ENCODE measurements around the gene PGF.
"Not testable (repeated sequence)": the region's sequence is repeated elsewhere in the genome, so short reads cannot be mapped to it uniquely, and the experiment has no call there.

The PGF gene

DNA sequence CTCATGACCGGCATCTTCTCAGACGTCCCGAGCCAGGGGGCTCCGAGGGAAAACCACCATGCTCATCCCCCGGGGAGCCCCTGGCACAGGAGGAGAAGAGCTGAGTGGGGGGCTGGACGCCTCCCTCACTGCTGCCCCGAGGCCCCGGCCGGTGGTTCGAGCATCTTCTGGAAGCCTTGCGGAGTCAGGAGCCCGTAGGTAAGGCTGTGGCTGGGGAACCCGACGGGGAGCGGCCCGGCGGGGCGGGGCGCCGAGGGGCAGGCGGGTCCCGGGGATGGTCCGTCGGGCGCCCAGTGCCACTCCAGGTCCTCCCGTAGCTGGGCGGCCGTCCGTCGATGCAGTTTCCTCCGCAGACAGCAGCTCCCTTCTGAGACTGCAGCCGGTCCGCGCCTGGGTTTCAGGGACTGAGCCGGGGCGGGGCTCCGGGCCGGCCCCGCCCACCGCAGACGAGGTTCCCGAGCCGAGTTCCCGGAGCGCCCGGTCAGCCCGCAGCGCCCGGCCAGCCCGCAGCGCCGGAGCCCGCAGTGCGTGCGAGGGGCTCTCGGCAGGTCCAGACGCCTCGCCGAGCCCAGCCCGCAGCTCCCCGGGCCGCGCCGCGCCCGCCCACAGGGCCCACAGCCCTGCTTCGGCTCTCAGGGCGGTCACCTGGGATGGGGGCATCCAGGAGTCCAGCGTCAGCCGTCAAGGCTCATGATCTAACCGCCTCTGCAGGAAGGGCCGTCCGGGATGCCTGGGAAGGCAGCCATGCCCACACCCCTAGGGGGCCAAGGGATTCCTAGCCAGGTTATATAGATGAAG, at the start of gene PGF:
Gene PGF, minus strand, starts transcription at position 369 of the 798 bp plus-strand sequence. Its CDS starts 355 bp downstream, at position 14.
- DNase-seq = peak; percentile 19

DNA sequence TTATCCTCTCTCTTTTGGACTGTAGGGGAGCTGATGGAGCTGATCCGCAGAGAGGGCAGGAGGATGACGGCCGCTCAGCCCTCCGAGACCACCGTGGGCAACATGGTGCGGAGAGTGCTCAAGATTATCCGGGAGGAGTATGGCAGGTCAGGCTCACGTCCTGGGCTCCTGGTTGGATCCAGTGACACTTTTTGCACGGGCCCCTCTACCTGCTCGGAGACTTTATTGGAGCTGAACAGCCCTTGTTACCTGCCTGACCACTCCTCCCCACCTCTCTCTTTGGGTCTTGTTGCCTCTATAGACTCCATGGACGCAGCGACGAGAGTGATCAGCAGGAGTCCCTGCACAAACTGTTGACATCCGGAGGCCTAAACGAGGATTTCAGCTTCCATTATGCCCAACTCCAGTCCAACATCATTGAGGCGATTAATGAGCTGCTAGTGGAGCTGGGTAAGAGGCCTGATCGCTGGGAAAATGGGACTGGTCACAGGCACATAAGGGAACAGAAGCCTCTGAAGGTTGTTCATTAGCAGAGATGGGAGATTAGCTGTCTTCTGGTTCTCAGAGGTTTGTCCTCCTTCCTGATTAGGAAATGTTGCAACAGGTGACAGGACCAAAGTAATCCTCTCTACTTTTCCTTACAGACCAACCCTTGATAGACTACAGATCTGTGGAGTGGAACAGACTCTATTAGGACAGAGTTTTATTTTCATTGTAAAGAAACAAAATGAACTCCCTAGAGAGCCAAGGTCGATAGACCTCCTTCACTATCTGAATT, 48.0 kb upstream of the PGF start:
- DNase-seq = no peak

DNA sequence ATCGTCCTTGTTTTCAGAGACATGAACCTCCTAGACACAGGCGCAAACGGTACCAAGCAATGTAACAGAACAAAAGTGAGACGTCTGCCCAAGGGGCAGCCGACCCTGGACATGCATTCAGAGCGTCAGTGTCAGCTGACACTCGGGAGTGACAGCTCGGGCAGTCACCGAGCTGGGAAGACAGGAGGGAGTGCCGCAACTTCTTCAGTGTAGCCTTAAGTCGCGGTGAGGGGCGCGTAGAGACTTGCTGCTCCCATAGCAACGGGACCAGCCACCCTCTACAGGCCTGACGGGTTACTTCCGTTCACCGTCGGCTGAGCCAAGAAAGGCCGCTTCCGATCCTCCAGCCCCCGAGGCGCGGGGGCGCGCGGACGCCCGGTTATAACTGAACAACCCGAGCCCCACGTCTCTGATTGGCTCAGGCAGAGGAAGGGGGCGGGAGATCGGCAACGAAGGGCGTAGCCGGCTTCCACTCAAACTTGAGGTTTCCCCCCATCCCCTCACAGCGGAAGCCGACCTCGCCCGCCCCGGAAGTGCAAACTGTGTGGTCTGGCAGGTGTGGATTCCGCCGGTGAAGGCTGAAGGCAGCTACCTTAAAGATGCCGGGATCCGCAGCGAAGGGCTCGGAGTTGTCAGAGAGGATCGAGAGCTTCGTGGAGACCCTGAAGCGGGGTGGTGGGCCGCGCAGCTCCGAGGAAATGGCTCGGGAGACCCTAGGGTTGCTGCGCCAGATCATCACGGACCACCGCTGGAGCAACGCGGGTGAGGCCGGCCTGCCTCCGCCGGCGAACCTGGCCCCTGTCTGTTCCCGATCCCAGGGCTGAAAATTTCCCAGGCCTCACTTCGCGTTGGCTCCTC, 47.2 kb upstream of the PGF start, which contains the start of gene EIF2B2:
Gene EIF2B2, plus strand, starts transcription at position 530 of the 858 bp plus-strand sequence. Its CDS starts 70 bp downstream, at position 600.
- DNase-seq = peak; percentile 99

DNA sequence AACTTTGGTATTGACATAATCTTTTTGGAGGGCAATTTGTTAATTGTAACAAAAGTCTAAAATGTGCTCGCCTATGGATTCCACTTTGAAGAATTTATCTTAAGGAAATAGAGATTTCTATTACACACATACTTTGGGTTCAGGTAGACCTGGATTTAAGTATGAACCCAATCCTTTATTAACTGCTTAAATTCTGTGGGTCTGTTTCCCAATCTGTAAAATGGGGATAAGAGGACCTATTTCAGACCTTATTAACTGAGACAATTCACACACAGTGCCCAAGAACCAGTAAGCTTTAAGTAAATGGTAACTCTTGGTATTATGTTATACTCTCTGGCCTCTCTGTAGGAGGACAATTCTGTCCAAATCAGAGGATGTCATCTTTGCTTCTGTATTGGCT, 46.5 kb upstream of the PGF start:
- DNase-seq = no peak

DNA sequence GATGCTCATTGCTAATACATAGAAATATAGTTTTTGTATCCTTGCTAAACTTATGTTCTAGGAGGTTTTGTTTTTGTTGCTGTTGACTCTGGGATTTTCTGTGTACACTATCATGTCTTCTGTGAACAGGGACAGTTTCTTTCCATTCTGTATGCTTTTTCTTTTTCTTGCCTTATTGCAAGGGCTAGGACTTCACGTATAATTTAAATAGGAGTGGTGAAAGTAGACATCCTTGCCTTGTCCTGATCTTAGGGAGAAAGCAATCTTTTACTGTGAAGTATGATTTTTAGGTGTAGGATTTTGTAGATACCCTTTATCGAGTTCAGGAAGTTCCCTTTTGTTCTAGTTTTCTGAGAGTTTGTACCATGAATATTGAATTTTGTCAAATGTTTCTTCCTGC, 45.9 kb upstream of the PGF start:
- no peak for DNase-seq

DNA sequence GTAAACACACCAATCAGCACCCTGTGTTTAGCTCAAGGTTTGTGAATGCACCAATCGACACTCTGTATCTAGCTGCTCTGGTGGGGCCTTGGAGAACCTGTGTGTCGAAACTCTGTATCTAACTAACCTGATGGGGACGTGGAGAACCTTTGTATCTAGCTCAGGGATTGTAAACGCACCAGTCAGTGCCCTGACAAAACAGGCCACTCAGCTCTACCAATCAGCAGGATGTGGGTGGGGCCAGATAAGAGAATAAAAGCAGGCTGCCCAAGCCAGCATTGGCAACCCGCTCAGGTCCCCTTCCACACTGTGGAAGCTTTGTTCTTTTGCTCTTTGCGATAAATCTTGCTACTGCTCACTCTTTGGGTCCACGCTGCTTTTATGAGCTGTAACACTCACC, 40.4 kb upstream of the PGF start:
- not testable (repeated sequence) for DNase-seq

DNA sequence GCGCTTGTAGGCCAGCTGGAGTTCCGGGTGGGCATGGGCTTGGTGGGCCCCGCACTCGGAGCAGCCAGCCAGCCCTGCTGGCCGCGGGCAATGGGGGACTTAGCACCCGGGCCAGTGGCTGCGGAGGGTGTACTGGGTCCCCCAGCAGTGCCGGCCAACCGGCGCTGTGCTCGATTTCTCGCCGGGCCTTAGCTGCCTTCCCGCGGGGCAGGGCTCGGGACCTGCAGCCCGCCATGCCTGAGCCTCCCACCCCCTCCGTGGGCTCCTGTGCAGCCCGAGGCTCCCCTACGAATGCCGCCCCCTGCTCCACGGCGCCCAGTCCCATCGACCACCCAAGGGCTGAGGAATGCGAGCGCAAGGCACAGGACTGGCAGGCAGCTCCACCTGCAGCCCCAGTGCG, 38.8 kb upstream of the PGF start:
- not testable (repeated sequence) for DNase-seq

DNA sequence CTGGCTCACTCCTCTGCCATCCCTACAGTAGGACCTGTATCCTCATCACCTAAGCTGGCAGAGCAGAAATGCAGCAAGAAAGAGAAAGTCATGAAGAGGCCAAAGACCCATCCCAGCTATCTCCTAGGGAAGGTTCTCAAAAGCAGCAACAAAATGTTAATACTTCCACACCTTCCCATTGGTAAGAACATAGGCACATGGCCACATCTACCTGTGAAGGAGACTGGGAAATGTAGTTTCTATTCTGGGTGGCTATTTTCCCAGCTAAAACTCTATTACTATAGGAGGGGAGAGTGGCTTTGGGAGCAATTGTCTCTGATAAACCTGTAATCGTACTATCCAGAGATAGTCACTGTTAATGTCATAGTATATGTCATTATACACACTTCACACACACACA, 33.6 kb upstream of the PGF start:
- no peak for DNase-seq

DNA sequence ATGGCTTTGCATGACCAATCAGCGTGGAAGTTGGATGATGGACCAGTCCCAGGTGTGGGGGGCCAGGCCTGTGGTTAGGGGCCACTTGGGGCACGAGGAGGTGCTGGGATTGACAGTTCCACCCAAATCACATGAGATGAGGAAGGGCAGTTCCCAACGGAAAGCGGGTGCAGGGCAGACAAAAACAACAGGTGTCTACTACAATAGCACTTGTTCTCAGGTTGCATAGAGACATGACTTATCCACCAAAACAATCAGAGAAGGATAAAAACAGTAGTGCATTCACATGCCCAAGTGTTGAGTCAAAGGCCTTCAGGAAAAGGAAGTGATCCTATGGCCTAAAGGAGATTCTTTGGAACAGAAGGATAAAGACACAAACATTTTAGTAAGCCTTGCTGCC, 32.7 kb upstream of the PGF start:
- DNase-seq = no peak

DNA sequence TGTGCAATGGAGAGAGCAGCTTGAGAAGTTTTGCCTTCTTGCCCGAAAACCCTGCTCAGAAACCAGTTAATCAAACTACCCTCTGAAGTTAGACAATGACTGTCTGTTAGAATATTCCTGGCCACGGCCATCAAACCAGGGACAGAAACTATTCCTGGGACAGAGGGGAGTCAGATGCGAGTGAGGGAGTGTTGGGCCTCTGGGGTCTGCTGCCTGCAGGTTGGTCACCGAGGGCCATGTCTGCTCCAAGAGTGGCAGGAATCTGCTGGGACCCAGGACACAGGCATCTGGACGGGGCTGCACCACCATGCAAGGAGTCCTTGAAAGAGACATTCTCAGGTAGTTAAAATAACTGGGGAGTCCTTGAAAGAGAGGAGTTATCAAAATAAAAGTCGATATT, 30.4 kb upstream of the PGF start:
- no peak for DNase-seq

DNA sequence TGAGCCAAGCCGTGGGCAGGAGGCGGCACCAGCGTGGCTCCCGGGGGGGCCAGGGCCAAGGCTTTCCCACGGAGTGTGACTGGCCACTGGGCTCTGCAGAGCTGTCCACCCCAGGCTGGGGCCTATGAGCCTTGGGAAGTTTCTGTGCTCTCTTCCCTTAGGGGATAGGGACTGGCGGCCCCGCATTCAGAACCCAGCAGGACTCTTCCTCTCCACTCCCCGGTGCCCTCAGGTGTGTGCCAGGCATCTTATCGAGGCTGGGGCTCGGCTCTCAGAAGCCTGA, 29.6 kb upstream of the PGF start:
- DNase-seq = no peak

DNA sequence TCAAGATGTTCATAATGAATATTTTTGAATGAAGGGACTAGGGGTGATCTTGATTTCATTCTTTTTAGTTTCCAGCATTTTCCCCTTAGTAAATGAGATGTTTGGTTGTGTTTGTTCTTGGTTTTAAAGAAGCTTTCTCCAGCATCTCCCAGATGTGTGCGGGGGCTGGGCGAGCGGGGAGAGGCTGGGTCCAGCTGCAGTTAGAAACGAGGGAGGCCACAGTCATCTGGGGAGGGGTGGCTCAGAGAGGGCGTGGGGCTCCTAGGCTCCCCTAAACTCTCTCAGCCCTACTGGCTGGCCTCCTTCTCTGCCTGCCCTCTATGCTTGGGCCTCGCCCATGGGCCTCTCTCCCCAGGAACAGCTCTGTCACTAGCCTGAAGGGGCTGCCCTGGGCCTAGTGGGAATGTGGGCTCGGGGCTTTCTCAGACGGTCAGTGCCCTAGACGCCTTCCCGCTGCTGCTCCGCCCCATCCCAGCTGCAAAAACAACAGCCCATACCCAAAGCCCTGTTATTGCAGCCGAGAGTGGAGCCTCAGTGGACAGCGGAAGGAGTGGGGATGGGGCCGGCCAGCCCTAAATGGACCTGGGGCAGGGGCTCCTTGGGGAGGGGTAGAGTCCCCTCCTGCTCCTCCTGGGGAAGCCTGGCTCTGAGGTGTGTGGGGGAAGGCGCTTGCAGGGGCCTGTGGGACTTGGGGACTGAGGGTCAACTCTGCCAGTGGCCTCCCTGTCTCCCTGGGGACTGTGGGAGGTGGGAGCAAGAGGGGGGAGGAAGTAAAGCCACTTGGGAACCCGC, 29.0 kb upstream of the PGF start:
- DNase-seq = no peak

DNA sequence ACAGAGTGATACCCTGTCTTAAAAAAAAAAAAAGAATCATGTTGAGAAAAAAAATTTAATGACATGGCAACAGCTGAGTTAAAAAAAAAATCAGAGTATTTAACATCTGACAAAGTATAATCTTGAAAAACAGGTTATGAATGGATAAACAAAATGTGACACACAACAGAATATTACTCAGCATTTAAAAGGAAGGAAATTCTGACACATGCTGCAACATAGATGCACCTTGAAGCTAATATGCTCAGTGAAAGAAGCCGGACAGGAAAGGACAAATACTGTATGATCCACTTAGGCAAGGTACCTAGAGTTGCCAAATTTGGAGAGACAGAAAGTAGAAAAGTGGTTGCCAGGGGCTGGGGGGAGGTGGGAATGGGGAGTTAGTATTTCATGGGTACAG, 27.9 kb upstream of the PGF start:
- no peak for DNase-seq

DNA sequence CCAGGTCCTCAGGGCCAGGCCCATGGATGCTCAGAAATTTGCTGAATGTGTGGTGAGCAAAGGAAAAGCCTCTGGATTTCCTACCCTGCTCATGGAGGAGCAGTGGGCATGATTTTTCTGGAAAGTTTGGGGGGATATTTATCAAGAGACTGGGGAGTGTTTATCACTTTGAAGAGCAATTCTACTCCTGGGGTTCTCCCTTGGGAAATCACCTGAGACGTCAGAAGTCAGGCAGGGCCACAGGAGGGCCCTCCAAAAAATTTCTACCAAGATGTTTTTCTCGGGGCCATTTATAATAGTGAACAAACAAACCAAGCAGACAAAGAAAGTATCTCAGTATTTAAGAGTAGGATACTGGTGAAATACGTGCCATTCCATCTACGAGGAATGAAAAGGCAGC, 27.3 kb upstream of the PGF start:
- DNase-seq = no peak

DNA sequence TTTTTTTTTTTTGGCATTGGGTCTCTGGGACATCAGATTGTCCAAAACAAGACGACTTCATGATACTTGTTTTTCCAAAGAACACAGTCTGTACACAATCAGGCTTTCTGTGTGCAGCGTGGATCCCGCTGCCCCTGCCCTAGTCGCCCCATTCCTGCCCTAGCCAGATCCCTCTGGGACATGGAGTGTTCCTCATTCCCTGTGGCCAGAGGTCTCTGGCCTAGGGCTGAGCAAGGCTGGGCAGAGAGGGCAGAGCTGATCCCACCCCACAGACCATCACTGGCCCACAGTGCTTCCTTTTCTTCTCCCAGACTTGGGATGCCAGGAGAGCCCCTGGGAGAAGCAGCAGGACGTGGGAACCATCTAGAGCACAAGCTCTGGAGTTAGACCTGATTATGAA, 26.4 kb upstream of the PGF start:
- DNase-seq = no peak

DNA sequence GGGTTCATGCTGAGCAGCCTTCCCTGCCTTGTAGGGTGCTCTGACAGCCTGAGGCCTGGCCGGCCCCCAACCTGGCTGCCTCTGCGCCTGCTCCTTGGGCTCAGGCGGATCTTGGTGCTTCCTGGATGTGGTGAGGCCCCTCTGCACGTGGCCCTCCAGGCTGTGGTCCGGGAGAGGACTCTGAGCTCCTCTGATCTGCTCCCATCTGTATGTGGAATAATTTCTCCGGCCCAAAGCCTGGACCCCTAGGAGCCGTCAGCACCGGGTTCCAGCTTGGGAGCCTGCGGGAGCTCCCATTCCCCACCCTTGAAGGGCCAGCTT, 26.0 kb upstream of the PGF start:
- no peak for DNase-seq

DNA sequence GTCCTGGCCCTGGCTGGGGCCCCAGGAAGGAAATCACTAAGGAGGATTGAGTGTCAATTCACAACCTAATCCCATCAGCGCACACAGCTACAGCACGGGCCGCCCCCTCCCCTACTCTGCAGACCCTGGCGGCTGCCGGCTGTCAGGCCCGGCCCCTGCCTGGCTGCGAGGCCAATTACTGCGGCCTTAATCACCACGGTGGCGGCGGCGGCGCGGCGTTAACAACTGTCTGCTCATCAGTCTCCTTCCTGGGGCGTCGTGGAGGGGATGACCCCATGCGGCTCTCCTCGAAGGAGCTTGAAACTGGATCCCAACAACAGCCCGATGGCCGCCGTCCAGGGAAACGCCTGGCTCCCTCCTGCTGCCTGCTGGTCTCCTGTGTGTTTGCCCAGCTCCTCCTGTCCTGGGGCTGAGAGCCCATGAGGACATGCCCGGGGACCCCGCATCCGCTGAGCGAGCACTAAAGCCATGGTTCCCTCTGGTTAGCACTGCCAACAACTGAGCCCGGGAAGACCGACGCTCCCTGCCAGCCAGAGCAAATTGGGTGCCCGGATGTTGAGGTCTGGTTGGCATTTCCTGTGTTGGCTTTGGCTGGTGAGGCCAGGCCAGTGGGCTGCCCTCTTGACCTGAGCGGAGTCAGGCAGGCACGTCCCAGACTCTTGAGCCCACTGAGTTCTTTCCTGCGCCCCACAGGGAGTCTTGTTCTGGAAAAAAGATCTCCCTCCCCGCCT, 25.5 kb upstream of the PGF start:
- DNase-seq = no peak

DNA sequence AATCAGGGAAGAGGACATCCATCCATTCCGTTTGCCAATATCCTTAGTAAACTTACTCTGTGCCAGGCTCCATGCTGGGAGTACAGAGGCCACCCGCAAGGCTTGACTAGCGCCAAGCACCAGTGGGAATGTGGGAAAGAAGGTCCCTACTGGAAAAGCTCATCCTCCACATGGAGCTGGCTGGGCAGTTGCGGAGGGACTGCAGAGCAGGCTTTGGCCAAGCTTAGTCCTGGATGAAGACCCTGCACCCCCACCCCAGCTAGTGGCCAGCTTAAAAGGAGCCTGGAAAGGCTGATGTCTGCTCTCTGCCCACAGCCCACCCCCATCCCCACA, 25.0 kb upstream of the PGF start:
- no peak for DNase-seq

DNA sequence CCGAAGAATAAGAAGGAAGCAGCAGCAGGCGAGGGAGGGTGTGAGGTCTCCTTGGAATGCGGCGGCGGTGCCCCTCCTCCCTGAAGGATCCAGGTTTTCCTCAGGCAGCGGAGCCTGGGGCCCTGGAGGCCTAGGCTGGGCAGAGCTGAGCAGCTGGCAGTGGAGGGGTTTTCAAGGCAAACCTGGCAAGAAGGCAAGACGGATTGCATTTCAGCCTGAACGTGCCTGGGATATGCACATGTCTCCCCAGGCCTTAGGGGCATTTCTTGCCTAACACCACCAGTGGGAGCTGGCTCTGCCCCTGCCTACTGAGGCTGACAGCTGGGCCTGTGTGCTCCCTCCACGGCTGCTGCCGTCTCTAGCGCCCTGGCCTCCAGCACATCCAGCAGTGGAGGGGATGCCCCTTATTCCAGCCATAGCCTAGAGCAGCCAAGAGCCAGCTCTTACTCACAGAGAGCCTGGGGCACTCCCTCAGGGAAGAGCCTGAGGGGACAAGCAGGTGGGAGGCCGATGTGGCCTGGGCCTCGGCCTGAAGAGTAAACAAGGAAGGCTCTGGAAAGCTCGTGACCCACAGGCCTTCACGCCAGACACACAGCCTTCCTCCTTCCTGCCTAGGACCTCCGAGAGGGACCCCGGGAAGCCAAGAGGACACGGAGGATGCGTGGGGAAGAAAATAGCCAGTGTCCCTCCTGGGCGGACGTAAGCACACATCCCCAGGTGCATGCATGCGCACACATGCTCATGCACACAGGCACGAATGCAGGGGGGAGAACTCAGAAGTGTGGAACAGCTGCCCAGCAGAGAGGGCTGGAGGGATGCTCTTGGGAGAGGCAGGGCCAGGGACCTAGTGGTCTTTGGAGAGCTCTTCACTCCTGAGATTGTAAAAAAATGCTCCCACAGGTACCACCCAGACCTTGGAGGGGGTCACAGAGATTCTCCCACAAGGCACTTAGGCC, 24.3 kb upstream of the PGF start:
- DNase-seq = no peak

DNA sequence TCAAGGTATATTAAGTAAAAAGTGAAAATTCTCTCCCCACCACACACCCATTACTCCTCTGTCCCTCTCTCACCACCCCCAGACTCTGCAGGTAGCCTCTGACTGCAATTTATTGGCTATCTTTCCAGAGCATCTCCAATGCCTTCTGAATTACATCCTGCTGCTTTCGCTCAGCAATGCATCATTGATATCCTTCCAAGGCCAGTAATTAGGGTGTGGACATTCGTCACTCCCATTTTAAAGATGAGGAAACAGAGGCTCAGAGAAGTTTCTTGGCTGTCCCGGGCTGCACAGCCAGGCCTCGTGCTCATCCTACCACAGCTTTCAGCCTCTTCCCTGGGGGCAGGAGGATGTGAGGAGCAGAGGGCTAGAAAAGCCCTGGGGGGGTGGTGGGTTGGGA, 23.6 kb upstream of the PGF start:
- DNase-seq = no peak

DNA sequence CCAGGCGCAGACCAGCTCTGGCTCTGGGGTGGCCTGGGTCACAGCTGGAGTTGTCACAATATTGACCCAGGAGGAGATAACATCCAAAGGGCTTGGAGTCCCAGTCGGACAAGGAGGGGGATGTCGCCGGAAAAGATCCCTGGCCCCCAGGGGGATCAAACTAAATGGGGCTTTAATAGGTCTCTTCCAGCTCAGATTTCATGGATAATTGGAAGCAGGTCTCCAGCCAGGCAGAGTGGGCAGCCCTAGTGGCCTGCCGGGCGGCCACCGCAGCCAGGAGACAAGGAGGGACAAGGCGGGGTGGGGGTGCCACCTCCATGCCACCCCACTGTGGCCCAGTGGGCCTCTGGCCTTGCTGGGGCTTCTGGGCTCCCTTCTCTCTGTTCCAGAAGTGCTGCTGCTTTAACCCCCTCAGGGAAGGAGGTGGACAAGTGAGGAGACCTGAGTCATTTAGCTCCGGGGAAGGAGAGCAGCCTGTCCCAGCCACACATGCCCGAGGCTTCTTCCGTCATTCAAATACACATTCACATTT, 23.1 kb upstream of the PGF start:
- no peak for DNase-seq
